NT2/D1 (cell line): ENCODE data around the gene JCAD.

Source experiments
- SUZ12 ChIP-seq: IDR thresholded peaks from 2 replicates; pipeline ENCODE4 v1.6.1; 2011; ENCODE audit not compliant: insufficient read length, insufficient read depth; ENCODE audit errors: extremely low read depth
- YY1 ChIP-seq: IDR thresholded peaks from 2 replicates; pipeline ENCODE4 v1.6.1; 2011; ENCODE audit not compliant: insufficient read length, insufficient read depth
- ZNF274 ChIP-seq: IDR thresholded peaks from 2 replicates; pipeline ENCODE4 v1.6.1; 2011; ENCODE audit warnings: mild to moderate bottlenecking, low read depth, low read length

DNA sequence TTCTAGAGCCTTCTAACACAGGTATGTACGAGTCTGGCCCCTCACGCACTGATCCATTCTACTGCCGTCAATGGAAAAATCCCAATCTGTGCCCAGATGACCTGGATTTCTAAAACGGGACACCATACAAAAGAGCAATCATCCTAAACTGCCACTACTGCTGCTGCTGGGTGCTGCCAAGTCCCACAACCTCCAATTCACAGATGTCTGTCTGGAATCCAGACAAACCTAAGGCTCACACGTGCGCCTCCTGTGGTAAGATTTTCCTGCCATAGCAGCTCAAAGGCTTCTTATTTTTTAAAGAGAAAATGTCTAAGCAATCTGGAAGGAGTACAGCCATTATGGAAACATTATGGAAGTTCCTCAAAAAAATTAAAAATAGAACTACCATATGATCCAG lies 40.9 kb downstream of the JCAD start:
- no peak for TF ChIP-seq SUZ12
- TF ChIP-seq YY1, result no peak
- no peak for TF ChIP-seq ZNF274
